AG10803 (cell line): Measurements from ENCODE around the gene RAMP3.

Source experiments
- DNase-seq: peaks from one replicate; pipeline ENCODE4 v3.0.0; 2010; ENCODE audit warnings: low read depth
- H3K4me3 ChIP-seq: 2 replicates; pipeline ENCODE4 v1.5.1; 2011; ENCODE audit warnings: mild to moderate bottlenecking, low read length, control low read depth
- TF ChIP-seq, protein P1 (sequence below): conservative IDR thresholded peaks from 2 replicates; pipeline ENCODE4 v1.5.1; 2011; ENCODE audit warnings: mild to moderate bottlenecking, low read length, control low read depth, inconsistent platforms

Gene RAMP3

DNA sequence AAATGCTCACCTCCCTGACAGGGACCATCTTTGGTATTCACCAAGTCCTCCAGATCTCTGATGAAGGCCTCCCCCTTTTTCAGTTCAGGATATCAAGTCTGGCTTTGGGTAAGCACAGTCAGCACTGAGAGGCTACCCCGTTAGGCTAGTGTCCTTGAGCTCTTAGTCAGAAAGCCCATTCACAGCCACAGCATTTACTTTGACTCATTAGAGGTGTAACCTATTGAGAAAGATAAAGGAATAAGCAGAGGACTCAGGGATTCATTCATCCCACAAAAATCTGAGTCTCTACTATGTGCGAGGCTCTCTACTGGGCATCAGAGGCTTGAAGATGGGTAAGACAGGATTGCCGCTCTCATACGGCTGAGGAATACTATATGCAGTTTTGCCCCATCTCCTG, 14.0 kb upstream of the RAMP3 start:
- no peak overlapping the region for H3K4me3 ChIP-seq
- DNase-seq: peak; percentile 22
- TF ChIP-seq, protein P1, sequence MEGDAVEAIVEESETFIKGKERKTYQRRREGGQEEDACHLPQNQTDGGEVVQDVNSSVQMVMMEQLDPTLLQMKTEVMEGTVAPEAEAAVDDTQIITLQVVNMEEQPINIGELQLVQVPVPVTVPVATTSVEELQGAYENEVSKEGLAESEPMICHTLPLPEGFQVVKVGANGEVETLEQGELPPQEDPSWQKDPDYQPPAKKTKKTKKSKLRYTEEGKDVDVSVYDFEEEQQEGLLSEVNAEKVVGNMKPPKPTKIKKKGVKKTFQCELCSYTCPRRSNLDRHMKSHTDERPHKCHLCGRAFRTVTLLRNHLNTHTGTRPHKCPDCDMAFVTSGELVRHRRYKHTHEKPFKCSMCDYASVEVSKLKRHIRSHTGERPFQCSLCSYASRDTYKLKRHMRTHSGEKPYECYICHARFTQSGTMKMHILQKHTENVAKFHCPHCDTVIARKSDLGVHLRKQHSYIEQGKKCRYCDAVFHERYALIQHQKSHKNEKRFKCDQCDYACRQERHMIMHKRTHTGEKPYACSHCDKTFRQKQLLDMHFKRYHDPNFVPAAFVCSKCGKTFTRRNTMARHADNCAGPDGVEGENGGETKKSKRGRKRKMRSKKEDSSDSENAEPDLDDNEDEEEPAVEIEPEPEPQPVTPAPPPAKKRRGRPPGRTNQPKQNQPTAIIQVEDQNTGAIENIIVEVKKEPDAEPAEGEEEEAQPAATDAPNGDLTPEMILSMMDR: no peak

DNA sequence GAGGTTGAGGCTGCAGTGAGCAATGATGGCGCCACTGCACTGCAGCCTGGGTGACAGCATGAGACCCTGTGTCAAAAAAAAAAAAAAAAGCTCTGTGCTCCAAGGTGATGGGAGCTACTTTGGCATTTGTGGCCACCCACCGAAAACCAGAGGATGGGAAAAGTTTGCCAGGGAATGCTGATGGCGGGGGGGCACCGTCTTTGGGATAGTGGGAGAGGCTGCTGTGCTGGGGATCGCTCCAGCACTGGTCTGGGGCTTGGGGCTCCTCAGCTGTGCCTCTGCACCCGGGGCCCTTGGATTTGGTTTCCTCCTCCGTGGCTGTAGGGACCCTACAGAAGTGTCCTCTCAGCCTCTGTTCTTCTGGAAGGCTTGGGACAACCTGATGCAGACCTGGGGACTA, 11.7 kb upstream of the RAMP3 start:
- TF ChIP-seq, protein P1: no peak
- no peak for DNase-seq
- H3K4me3 ChIP-seq: no peak overlapping the region

DNA sequence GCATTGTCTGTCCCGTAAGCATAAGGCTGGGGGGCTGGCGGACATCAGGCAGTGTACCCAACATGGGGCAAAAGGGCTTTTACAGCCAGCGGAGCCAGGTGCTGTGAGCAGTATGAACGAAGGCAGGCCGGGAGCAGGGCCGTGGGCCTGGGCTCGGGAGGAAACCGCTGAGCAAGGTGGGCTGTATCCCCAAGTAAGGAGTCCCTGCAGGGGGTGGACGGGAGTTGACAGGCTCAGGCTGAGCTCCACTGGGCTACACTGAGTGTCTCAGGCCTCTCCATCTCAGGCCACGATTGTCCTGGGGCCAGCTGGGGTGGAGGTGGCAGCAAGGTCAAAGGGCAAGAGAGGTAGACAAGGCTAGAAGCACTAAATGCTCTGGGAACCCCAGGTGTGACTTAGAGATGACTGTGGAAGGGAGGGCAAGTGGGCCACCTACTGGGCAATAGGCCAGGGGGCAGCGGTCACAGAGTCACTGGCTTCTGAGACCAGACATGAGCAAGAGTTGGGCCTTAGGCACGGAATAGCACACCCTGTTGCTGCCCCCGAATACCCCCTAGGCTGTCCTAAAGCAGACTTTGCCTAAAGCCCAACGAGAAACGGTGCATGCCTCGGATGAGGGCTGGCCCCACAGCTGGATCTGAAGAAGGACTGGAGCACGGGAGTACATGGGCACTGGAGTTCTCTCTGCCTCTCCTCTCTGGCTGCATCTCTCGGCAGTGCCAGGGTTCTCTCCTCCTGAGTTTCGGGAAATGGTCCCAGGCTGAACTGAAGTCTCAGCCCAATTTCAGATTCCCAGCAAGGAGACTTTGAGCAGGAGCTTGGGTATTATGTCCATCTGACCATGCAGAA, 10.8 kb upstream of the RAMP3 start:
- DNase-seq: no peak
- H3K4me3 ChIP-seq: no peak overlapping the region
- TF ChIP-seq, protein P1: no peak

DNA sequence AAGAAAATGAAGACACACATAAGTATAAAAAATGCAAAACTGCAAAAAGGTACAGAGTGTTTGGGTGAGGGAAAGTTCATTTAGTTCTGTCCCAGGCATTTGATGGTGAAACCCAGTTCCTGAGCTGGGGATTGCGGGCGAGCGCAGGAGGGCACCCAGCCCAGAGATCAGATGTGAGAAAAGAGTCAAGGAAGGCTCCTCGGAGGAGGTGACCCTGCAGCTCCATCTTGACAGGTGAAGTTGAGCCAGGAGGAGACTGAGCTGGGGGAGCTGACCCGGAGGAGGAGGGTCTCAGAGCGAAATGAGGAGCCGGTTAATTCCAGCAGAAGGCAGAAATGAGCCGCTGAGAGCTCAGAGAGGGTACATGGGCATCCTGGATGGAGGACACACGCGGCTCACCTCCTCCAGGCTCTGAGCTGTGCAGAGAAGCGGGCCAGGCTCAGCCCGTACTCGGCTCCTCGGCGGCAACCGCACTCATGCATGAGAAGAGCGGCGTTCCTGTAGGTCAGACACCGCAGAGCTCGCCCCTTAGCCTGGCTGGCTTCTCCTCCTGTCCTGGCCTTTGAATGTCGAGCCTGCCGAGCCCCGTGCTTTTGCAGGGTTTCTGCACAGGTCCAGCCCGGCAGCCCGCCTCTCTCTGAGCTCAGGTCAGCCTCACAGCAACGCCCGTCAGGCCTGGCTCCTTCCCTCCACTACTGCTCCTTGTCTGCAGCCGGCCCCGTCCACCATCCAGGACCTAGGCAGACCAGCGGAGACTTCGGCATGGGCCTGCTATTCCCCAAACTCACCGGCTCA, 9.5 kb upstream of the RAMP3 start:
- TF ChIP-seq, protein P1: no peak
- no peak overlapping the region for H3K4me3 ChIP-seq
- DNase-seq: no peak

DNA sequence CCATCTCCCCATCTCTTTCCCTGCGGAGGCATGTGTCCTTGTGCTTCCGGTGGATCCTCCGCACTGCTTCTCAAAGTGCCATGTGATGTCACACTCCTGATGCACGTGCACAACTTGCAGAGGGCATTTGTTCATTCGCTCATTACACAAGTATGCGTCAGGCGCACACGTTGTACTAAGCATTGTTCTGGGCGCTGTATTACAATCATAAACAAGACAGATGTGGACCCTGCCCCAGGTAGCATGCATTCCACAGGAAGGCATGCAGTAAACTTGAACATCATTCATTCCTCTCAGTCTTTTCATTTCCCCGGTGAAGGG, 9.0 kb upstream of the RAMP3 start:
- no peak overlapping the region for H3K4me3 ChIP-seq
- no peak for DNase-seq
- TF ChIP-seq, protein P1: no peak

DNA sequence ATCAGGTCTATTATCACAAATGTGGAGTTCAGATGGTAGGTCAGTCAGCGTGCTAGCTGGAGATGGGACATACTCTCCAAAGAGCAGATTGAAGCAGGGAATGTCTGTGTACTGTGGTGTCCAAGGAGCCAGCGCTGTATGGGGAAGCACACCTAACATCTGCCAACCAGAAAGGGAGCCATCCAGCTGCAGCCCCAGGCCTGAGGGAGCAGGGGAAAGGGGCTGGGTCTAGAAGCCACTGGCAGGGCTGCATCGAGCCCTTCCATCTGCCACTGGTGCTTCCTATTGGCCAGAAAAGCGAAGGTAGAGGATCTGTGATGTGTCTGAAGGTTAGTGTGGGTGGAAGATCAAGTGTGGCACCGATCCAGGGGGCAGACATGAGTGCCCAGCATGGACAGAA, 8.0 kb upstream of the RAMP3 start:
- no peak overlapping the region for H3K4me3 ChIP-seq
- TF ChIP-seq, protein P1: no peak
- no peak for DNase-seq

DNA sequence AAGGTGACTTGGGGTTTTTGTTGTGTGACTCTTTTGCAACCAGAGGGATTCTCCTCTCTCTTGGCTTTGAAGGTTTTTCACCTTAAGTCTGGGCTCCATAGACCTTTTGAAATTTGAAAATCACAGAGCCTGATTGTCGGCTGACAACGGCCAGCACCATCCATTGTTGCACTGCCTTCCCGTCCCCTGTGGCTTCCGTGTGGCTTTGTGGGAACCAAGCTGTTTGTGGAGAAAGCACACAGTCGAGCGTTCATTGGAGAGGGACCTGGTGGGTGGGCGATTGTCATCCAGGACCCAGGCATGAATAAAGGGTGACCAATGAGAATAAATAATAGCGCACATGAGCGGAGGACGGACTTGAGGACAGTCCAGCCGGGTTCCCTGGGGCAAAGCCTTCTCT, 7.4 kb upstream of the RAMP3 start:
- no peak for DNase-seq
- TF ChIP-seq, protein P1: no peak
- no peak overlapping the region for H3K4me3 ChIP-seq
